Measurements from ENCODE around the gene HMOX2.

DNA sequence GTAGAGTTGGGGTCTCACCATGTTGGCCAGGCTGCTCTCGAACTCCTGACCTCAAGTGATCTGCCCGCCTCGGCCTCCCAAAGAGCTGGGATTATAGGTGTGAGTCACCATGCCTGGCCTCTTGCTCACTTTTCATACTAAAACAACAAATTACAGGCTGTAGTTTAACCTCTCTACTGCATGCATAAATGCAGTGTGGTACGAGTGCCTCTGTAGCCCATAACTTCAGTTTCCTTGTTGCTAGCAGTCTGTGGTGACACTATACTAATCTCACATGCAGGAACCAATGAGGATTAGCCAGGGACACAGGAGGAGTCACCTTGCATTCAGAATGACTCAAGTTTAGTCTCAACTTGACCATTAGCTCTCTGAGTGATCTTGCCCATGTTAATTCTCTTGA, 20.1 kb downstream of the HMOX2 start:
- TF ChIP-seq CTCF (IDR thresholded peaks at IDR 0.05): no peak
- no peak for TF ChIP-seq KDM5A (IDR thresholded peaks at IDR 0.05)
- TF ChIP-seq CHD4 (IDR thresholded peaks at IDR 0.05; ENCODE audit: borderline replicate concordance): no peak
- TF ChIP-seq USF2 (IDR thresholded peaks at IDR 0.05): no peak
